HepG2 (cell line): ENCODE data around the gene KCNMA1.

Experiments used
- MAZ ChIP-seq, 2 experiments: sonication (generic) in 1 of 2; formaldehyde crosslinking in 1 of 2; IDR thresholded peaks; 2 replicates each; pipeline versions ENCODE4 v1.5.0 to v1.6.1; 2012 to 2020; ENCODE audit warnings: low read depth in 2 of 2, mild to moderate bottlenecking in 2 of 2, borderline replicate concordance in 1 of 2, improper control_type of control experiment in 1 of 2, low read length in 1 of 2, missing genetic modification reagents in 1 of 2, moderate library complexity in 1 of 2
- POLR2A ChIP-seq, 2 experiments: IDR thresholded peaks; 2 replicates each; pipeline ENCODE4 v1.6.1; 2011; ENCODE audit warnings: low read depth in 2 of 2, low read length in 2 of 2, mild to moderate bottlenecking in 1 of 2, moderate library complexity in 1 of 2; ENCODE audit not compliant: insufficient read depth in 1 of 2
- SNAPC2 ChIP-seq: sonication (generic); formaldehyde crosslinking; IDR thresholded peaks from 2 replicates; pipeline ENCODE4 v1.8.1; 2022; ENCODE audit warnings: mild to moderate bottlenecking, missing genetic modification reagents

GRCh38 chr10:77117501-77117900 is 520.1 kb downstream of the KCNMA1 start:
- no peak for TF ChIP-seq POLR2A (IDR thresholded peaks at IDR 0.05; ENCODE audit: insufficient read depth in 1 of 2, low read depth in 2 of 2, low read length in 2 of 2)
- TF ChIP-seq SNAPC2 = no peak
- no peak for TF ChIP-seq MAZ (IDR thresholded peaks at IDR 0.05; ENCODE audit: borderline replicate concordance, low read depth, low read length)
- no peak for TF ChIP-seq MAZ (CRISPR knock-in tag; IDR thresholded peaks at IDR 0.05; ENCODE audit: low read depth)
